ENCODE measurements around the gene DOCK4. TPM values are rescaled to one million over a fixed set of nuclear protein-coding genes. Genes with fewer than 3 reads are reported as not detected.
A peak's percentile ranks its signal among the peaks of the same experiment; 100 is the strongest.

Gene DOCK4
- total and polyA plus RNA-seq, 4 donors = 2.9 to 94.3 (median 20.0) TPM

- no peaks in the 10 kb centered on the region for H3K27me3 ChIP-seq (ENCODE audit: control insufficient read depth in 1 of 2, insufficient read depth in 2 of 2, low read length in 1 of 2)
- 82 to 84% methylated on average over 6 of the region's 6 CpGs for WGBS, 2 donors
- intact Hi-C loops (cut with DNase I) = no loop called here
- H3K4me1 ChIP-seq (ENCODE audit: control insufficient read depth in 1 of 2, insufficient read depth in 2 of 2, low read length in 2 of 2) = peaks cover 1 to 3% of the 10 kb centered on the region in 2 donors
- no peaks in the 10 kb centered on the region for H3K9me3 ChIP-seq (ENCODE audit: control insufficient read depth, low read length)
- ATAC-seq (ENCODE audit: low FRiP score) (no peak), DNase-seq (no peak)
- H3K27ac ChIP-seq (ENCODE audit: low read depth in 1 of 2, low read length in 2 of 2) = no peak overlapping the region
- H3K36me3 ChIP-seq (ENCODE audit: control insufficient read depth in 1 of 2, insufficient read depth in 2 of 2, low read length in 1 of 2) = no peaks in the 10 kb centered on the region
- H3K4me3 ChIP-seq (ENCODE audit: low read length in 2 of 2) = no peak overlapping the region
These were observed 43.3 kb downstream of the DOCK4 start for GRCh38 chr7:112162784-112163506.

GRCh38 chr7:112162142-112162766, 43.9 kb downstream of the DOCK4 start:
- H3K36me3 ChIP-seq (ENCODE audit: control insufficient read depth in 1 of 2, insufficient read depth in 2 of 2, low read length in 1 of 2) = no peaks in the 10 kb centered on the region
- no peaks in the 10 kb centered on the region for H3K9me3 ChIP-seq (ENCODE audit: control insufficient read depth, low read length)
- H3K4me3 ChIP-seq (ENCODE audit: low read length in 2 of 2) = no peak overlapping the region
- peak in 1 of 2 donors; percentile 55 for DNase-seq
- H3K27me3 ChIP-seq (ENCODE audit: control insufficient read depth in 1 of 2, insufficient read depth in 2 of 2, low read length in 1 of 2) = no peaks in the 10 kb centered on the region
- peak; percentile 84 for ATAC-seq (ENCODE audit: low FRiP score)
- peaks cover 1 to 3% of the 10 kb centered on the region in 2 donors for H3K4me1 ChIP-seq (ENCODE audit: control insufficient read depth in 1 of 2, insufficient read depth in 2 of 2, low read length in 2 of 2)
- WGBS, 2 donors = 49 to 50% methylated on average over 2 of the region's 2 CpGs
- H3K27ac ChIP-seq (ENCODE audit: low read depth in 1 of 2, low read length in 2 of 2) = no peak overlapping the region
- intact Hi-C loops (cut with DNase I) = no loop called here

GRCh38 chr7:112161253-112162141, 44.7 kb downstream of the DOCK4 start:
- H3K9me3 ChIP-seq (ENCODE audit: control insufficient read depth, low read length) = no peaks in the 10 kb centered on the region
- no peak for DNase-seq
- no peak for ATAC-seq (ENCODE audit: low FRiP score)
- H3K4me1 ChIP-seq (ENCODE audit: control insufficient read depth in 1 of 2, insufficient read depth in 2 of 2, low read length in 2 of 2) = peaks cover 1 to 3% of the 10 kb centered on the region in 2 donors
- H3K27ac ChIP-seq (ENCODE audit: low read depth in 1 of 2, low read length in 2 of 2) = no peak overlapping the region
- 58 to 64% methylated on average over 3 of the region's 3 CpGs for WGBS, 2 donors
- intact Hi-C loops (cut with DNase I) = no loop called here
- no peaks in the 10 kb centered on the region for H3K36me3 ChIP-seq (ENCODE audit: control insufficient read depth in 1 of 2, insufficient read depth in 2 of 2, low read length in 1 of 2)
- H3K27me3 ChIP-seq (ENCODE audit: control insufficient read depth in 1 of 2, insufficient read depth in 2 of 2, low read length in 1 of 2) = no peaks in the 10 kb centered on the region
- H3K4me3 ChIP-seq (ENCODE audit: low read length in 2 of 2) = no peak overlapping the region

GRCh38 chr7:112160771-112161150, 45.4 kb downstream of the DOCK4 start:
- H3K4me1 ChIP-seq (ENCODE audit: control insufficient read depth in 1 of 2, insufficient read depth in 2 of 2, low read length in 2 of 2) = peaks cover 1 to 3% of the 10 kb centered on the region in 2 donors
- no peak for ATAC-seq (ENCODE audit: low FRiP score)
- no peak for DNase-seq

GRCh38 chr7:112160130-112160770, 45.9 kb downstream of the DOCK4 start:
- Histone ChIP-seq H3K27ac (ENCODE audit: low read depth in 1 of 2, low read length in 2 of 2) (no peak overlapping the region), H3K36me3 (ENCODE audit: control insufficient read depth in 1 of 2, insufficient read depth in 2 of 2, low read length in 1 of 2) (no peaks in the 10 kb centered on the region), H3K27me3 (ENCODE audit: control insufficient read depth in 1 of 2, insufficient read depth in 2 of 2, low read length in 1 of 2) (no peaks in the 10 kb centered on the region), H3K4me3 (ENCODE audit: low read length in 2 of 2) (no peak overlapping the region), H3K4me1 (ENCODE audit: control insufficient read depth in 1 of 2, insufficient read depth in 2 of 2, low read length in 2 of 2) (peaks cover 0 to 3% of the 10 kb centered on the region in 2 donors), H3K9me3 (ENCODE audit: control insufficient read depth, low read length) (no peaks in the 10 kb centered on the region)
- 71 to 77% methylated on average over 2 of the region's 2 CpGs for WGBS, 2 donors
- DNase-seq (no peak), ATAC-seq (ENCODE audit: low FRiP score) (no peak)
- intact Hi-C loops (cut with DNase I) = no loop called here

More at GRCh38 chr7:112160771-112161150, 45.4 kb downstream of the DOCK4 start:
- Histone ChIP-seq H3K9me3 (ENCODE audit: control insufficient read depth, low read length) (no peaks in the 10 kb centered on the region), H3K4me3 (ENCODE audit: low read length in 2 of 2) (no peak overlapping the region), H3K27me3 (ENCODE audit: control insufficient read depth in 1 of 2, insufficient read depth in 2 of 2, low read length in 1 of 2) (no peaks in the 10 kb centered on the region), H3K27ac (ENCODE audit: low read depth in 1 of 2, low read length in 2 of 2) (no peak overlapping the region), H3K36me3 (ENCODE audit: control insufficient read depth in 1 of 2, insufficient read depth in 2 of 2, low read length in 1 of 2) (no peaks in the 10 kb centered on the region)
- intact Hi-C loops (cut with DNase I) = no loop called here
- 51 to 58% methylated on average over 7 of the region's 7 CpGs for WGBS, 2 donors

- intact Hi-C loops (cut with DNase I) = no loop called here
- H3K27ac ChIP-seq (ENCODE audit: low read depth in 1 of 2, low read length in 2 of 2) = no peak overlapping the region
- no peaks in the 10 kb centered on the region for H3K36me3 ChIP-seq (ENCODE audit: control insufficient read depth in 1 of 2, insufficient read depth in 2 of 2, low read length in 1 of 2)
- no peak for DNase-seq
- H3K27me3 ChIP-seq (ENCODE audit: control insufficient read depth in 1 of 2, insufficient read depth in 2 of 2, low read length in 1 of 2) = no peaks in the 10 kb centered on the region
- no peak for ATAC-seq (ENCODE audit: low FRiP score)
- no peaks in the 10 kb centered on the region for H3K9me3 ChIP-seq (ENCODE audit: control insufficient read depth, low read length)
- peaks cover 0 to 3% of the 10 kb centered on the region in 2 donors for H3K4me1 ChIP-seq (ENCODE audit: control insufficient read depth in 1 of 2, insufficient read depth in 2 of 2, low read length in 2 of 2)
- WGBS, 2 donors = 94 to 97% methylated on average over 8 of the region's 8 CpGs
- H3K4me3 ChIP-seq (ENCODE audit: low read length in 2 of 2) = no peak overlapping the region
These were observed 46.8 kb downstream of the DOCK4 start for GRCh38 chr7:112159351-112159750.

GRCh38 chr7:112157072-112157471, 49.1 kb downstream of the DOCK4 start:
- ATAC-seq (ENCODE audit: low FRiP score) (no peak), DNase-seq (no peak)
- Histone ChIP-seq H3K4me1 (ENCODE audit: control insufficient read depth in 1 of 2, insufficient read depth in 2 of 2, low read length in 2 of 2) (peaks cover 0 to 3% of the 10 kb centered on the region in 2 donors), H3K27me3 (ENCODE audit: control insufficient read depth in 1 of 2, insufficient read depth in 2 of 2, low read length in 1 of 2) (no peaks in the 10 kb centered on the region), H3K4me3 (ENCODE audit: low read length in 2 of 2) (no peak overlapping the region), H3K9me3 (ENCODE audit: control insufficient read depth, low read length) (no peaks in the 10 kb centered on the region), H3K27ac (ENCODE audit: low read depth in 1 of 2, low read length in 2 of 2) (no peak overlapping the region), H3K36me3 (ENCODE audit: control insufficient read depth in 1 of 2, insufficient read depth in 2 of 2, low read length in 1 of 2) (no peaks in the 10 kb centered on the region)
- intact Hi-C loops (cut with DNase I) = no loop called here
- WGBS, 2 donors = 63 to 80% methylated on average over 4 of the region's 4 CpGs

- ATAC-seq (ENCODE audit: low FRiP score) = no peak
- no peak for DNase-seq
- Histone ChIP-seq H3K4me3 (ENCODE audit: low read length in 2 of 2) (no peak overlapping the region), H3K4me1 (ENCODE audit: control insufficient read depth in 1 of 2, insufficient read depth in 2 of 2, low read length in 2 of 2) (peaks cover 0 to 3% of the 10 kb centered on the region in 2 donors), H3K27ac (ENCODE audit: low read depth in 1 of 2, low read length in 2 of 2) (no peak overlapping the region), H3K27me3 (ENCODE audit: control insufficient read depth in 1 of 2, insufficient read depth in 2 of 2, low read length in 1 of 2) (no peaks in the 10 kb centered on the region), H3K9me3 (ENCODE audit: control insufficient read depth, low read length) (no peaks in the 10 kb centered on the region), H3K36me3 (ENCODE audit: control insufficient read depth in 1 of 2, insufficient read depth in 2 of 2, low read length in 1 of 2) (no peaks in the 10 kb centered on the region)
- intact Hi-C loops (cut with DNase I) = no loop called here
- WGBS, 2 donors = 94 to 98% methylated on average over 1 of the region's 1 CpG
These were observed 49.8 kb downstream of the DOCK4 start for GRCh38 chr7:112156412-112156811.
